CD14-positive monocyte (primary cell): ENCODE results near the gene PDE6B. TPM values are rescaled to one million over a fixed set of nuclear protein-coding genes. Genes with fewer than 3 reads are reported as not detected.

Source experiments
- DNase-seq, 3 donors: peaks; one replicate each; pipeline ENCODE4 v3.0.0-alpha.2; 2011 to 2022
- H2AFZ ChIP-seq: 2 replicates; pipeline ENCODE4 v1.6.0; 2012; ENCODE audit warnings: mild to moderate bottlenecking, low read depth, low read length, inconsistent platforms; ENCODE audit not compliant: insufficient read depth, poor library complexity, severe bottlenecking
- H3K27ac ChIP-seq, 2 donors: 1 replicate in 1 of 2; 2 replicates in 1 of 2; pipeline ENCODE4 v1.5.1; 2012 to 2013; ENCODE audit warnings: low read length in 2 of 2, control low read depth in 1 of 2, inconsistent platforms in 1 of 2, low read depth in 1 of 2, mild to moderate bottlenecking in 1 of 2
- H3K27me3 ChIP-seq, 2 donors: one replicate each; pipeline versions ENCODE4 v1.6.0 to v1.6.1; 2011 to 2013; ENCODE audit warnings: low read length in 2 of 2; ENCODE audit not compliant: control insufficient read depth in 2 of 2, insufficient read depth in 2 of 2
- H3K36me3 ChIP-seq, 2 donors: replicated peaks in 1 of 2; 1 replicate in 1 of 2; 2 replicates in 1 of 2; pipeline versions ENCODE4 v1.5.1 to v1.6.1; 2012 to 2013; ENCODE audit warnings: low read length in 2 of 2, control low read depth in 1 of 2, inconsistent platforms in 1 of 2, mild to moderate bottlenecking in 1 of 2; ENCODE audit not compliant: insufficient read depth in 2 of 2, control insufficient read depth in 1 of 2
- H3K4me1 ChIP-seq, 2 donors: 1 replicate in 1 of 2; 2 replicates in 1 of 2; pipeline versions ENCODE4 v1.5.1 to v1.6.1; 2012 to 2013; ENCODE audit warnings: low read length in 2 of 2, control low read depth in 1 of 2, inconsistent platforms in 1 of 2, mild to moderate bottlenecking in 1 of 2, moderate library complexity in 1 of 2; ENCODE audit not compliant: insufficient read depth in 2 of 2, control insufficient read depth in 1 of 2
- H3K4me2 ChIP-seq: replicated peaks from 2 replicates; pipeline ENCODE3; 2012; ENCODE audit warnings: low read length, moderate library complexity, mild to moderate bottlenecking; ENCODE audit not compliant: poor library complexity, severe bottlenecking; ENCODE audit errors: extremely low read depth
- H3K4me3 ChIP-seq, 3 experiments: fragments of 200-600 bp in 1 of 3; sonication (generic) in 1 of 3; replicated peaks in 1 of 3; 1 replicate in 2 of 3; 2 replicates in 1 of 3; pipeline ENCODE4 v1.5.1; 2011 to 2013; ENCODE audit warnings: low read length in 3 of 3, mild to moderate bottlenecking in 3 of 3, control low read depth in 2 of 3, low read depth in 2 of 3, inconsistent platforms in 1 of 3, moderate library complexity in 1 of 3
- H3K79me2 ChIP-seq: 2 replicates; pipeline ENCODE4 v1.6.0; 2012; ENCODE audit warnings: mild to moderate bottlenecking, control low read depth, inconsistent platforms, low read length, moderate library complexity; ENCODE audit not compliant: insufficient read depth
- H3K9ac ChIP-seq: 2 replicates; pipeline ENCODE4 v1.6.0; 2017; ENCODE audit warnings: low read length, mild to moderate bottlenecking; ENCODE audit not compliant: insufficient read depth, poor library complexity, severe bottlenecking
- H3K9me3 ChIP-seq, 2 donors: replicated peaks in 1 of 2; 1 replicate in 1 of 2; 2 replicates in 1 of 2; pipeline versions ENCODE4 v1.5.1 to v1.6.1; 2012 to 2013; ENCODE audit warnings: low read length in 2 of 2, control low read depth in 1 of 2; ENCODE audit not compliant: control insufficient read depth in 1 of 2, insufficient read depth in 1 of 2
- H4K20me1 ChIP-seq: 2 replicates; pipeline ENCODE4 v1.6.0; 2012; ENCODE audit warnings: mild to moderate bottlenecking, low read length, control low read depth, moderate library complexity; ENCODE audit not compliant: insufficient read depth
- H3K27ac Mint-ChIP-seq, 7 donors: one replicate each; pipeline ENCODE4 v1.8.0; 2020; ENCODE audit warnings: mild to moderate bottlenecking in 7 of 7, mixed read lengths in 7 of 7, moderate library complexity in 6 of 7, inconsistent platforms in 2 of 7
- H3K27me3 Mint-ChIP-seq, 3 donors: one replicate each; pipeline ENCODE4 v1.8.0; 2021 to 2022; ENCODE audit warnings: low read depth in 3 of 3, mild to moderate bottlenecking in 3 of 3, mixed read lengths in 3 of 3, moderate library complexity in 3 of 3, inconsistent platforms in 1 of 3
- H3K36me3 Mint-ChIP-seq, 2 donors: one replicate each; pipeline ENCODE4 v1.8.0; 2020; ENCODE audit warnings: mixed read lengths in 2 of 2, inconsistent platforms in 1 of 2, mild to moderate bottlenecking in 1 of 2
- H3K4me1 Mint-ChIP-seq: one replicate; pipeline ENCODE4 v1.8.0; 2020; ENCODE audit warnings: mild to moderate bottlenecking, mixed read lengths
- H3K4me3 Mint-ChIP-seq, 2 donors: one replicate each; pipeline ENCODE4 v1.8.0; 2020; ENCODE audit warnings: mild to moderate bottlenecking in 2 of 2, mixed read lengths in 2 of 2, moderate library complexity in 1 of 2
- H3K9me3 Mint-ChIP-seq, 7 donors: one replicate each; pipeline ENCODE4 v1.8.0; 2020 to 2022; ENCODE audit warnings: mixed read lengths in 7 of 7, mild to moderate bottlenecking in 6 of 7, moderate library complexity in 6 of 7, inconsistent platforms in 2 of 7
- WGBS: methylation state at CpG from one replicate; pipeline ENCODE4 v1.1.5; 2013; ENCODE audit warnings: missing lambda C conversion rate; ENCODE audit not compliant: insufficient coverage; 5-methylcytosine and 5-hydroxymethylcytosine counted together
- intact Hi-C, 2 donors: fragments of 100-400 bp; cut with micrococcal nuclease; formaldehyde crosslinking; loops; one replicate each; pipeline versions ENCODE4 v1.15.0 to v1.15.1; 2023
- polyA plus RNA-seq, 3 donors: library from polyadenylated mRNA; depleted of rRNA in 1 of 3; unstranded in 2 of 3; stranded (reverse) in 1 of 3; fragments of 300-500 nt in 2 of 3; fragments of >200 nt in 1 of 3; fragmentation: Illumina TruSeq in 2 of 3; gene quantifications; 1 replicate in 2 of 3; 2 replicates in 1 of 3; pipeline ENCODE4 v1.2.3, GENCODE V29; 2012 to 2021
- TF ChIP-seq, protein P1 (sequence below): fragments of 200-600 bp; IDR thresholded peaks from one replicate; pipeline ENCODE4 v1.8.0; 2022; ENCODE audit warnings: antibody characterized with exemption, mild to moderate bottlenecking

PDE6B gene
- polyA plus RNA-seq, 3 donors = 3.7 to 6.3 (median 4.6) TPM

GRCh38 chr4:687971-688853 lies 62.8 kb downstream of the PDE6B start:
- H3K36me3 Mint-ChIP-seq = peaks cover 12 to 15% of the 10 kb centered on the region in 2 donors
- H3K27ac Mint-ChIP-seq = peak overlapping the region; percentile 98 to 100 (median 100)
- H3K27ac ChIP-seq = peak overlapping the region; percentile 99
- peaks cover 4 to 18% of the 10 kb centered on the region in 2 donors for H3K36me3 ChIP-seq
- H4K20me1 ChIP-seq = peaks cover 26% of the 10 kb centered on the region
- H3K27me3 ChIP-seq = no peaks in the 10 kb centered on the region
- H2AFZ ChIP-seq = peak overlapping the region; percentile 97
- H3K9me3 ChIP-seq = no peaks in the 10 kb centered on the region
- H3K4me3 ChIP-seq = peak overlapping the region; percentile 54 to 82 (median 73)
- peak overlapping the region; percentile 87 for H3K9ac ChIP-seq
- peak overlapping the region; percentile 86 for H3K4me2 ChIP-seq
- peaks cover 45% of the 10 kb centered on the region for H3K4me1 Mint-ChIP-seq
- H3K27me3 Mint-ChIP-seq = peaks cover 0 to 10% (median 3%) of the 10 kb centered on the region in 3 donors
- peaks cover 0 to 2% (median 0%) of the 10 kb centered on the region in 7 donors for H3K9me3 Mint-ChIP-seq
- intact Hi-C loops = loop anchor here in 1 of 2 donors (2.0 to 10.0 kb wide), 3 partner anchors 17 to 894 kb away; partner anchors contain the start of genes PCGF3 and ZNF141
- H3K79me2 ChIP-seq = peaks cover 35% of the 10 kb centered on the region
- WGBS = 67% methylated on average over 16 of the region's 26 CpGs
- TF ChIP-seq, protein P1, sequence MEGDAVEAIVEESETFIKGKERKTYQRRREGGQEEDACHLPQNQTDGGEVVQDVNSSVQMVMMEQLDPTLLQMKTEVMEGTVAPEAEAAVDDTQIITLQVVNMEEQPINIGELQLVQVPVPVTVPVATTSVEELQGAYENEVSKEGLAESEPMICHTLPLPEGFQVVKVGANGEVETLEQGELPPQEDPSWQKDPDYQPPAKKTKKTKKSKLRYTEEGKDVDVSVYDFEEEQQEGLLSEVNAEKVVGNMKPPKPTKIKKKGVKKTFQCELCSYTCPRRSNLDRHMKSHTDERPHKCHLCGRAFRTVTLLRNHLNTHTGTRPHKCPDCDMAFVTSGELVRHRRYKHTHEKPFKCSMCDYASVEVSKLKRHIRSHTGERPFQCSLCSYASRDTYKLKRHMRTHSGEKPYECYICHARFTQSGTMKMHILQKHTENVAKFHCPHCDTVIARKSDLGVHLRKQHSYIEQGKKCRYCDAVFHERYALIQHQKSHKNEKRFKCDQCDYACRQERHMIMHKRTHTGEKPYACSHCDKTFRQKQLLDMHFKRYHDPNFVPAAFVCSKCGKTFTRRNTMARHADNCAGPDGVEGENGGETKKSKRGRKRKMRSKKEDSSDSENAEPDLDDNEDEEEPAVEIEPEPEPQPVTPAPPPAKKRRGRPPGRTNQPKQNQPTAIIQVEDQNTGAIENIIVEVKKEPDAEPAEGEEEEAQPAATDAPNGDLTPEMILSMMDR = no peak
- peaks cover 50 to 53% of the 10 kb centered on the region in 2 donors for H3K4me1 ChIP-seq
- no peak for DNase-seq
- peak overlapping the region; percentile 80 to 93 for H3K4me3 Mint-ChIP-seq

DNA sequence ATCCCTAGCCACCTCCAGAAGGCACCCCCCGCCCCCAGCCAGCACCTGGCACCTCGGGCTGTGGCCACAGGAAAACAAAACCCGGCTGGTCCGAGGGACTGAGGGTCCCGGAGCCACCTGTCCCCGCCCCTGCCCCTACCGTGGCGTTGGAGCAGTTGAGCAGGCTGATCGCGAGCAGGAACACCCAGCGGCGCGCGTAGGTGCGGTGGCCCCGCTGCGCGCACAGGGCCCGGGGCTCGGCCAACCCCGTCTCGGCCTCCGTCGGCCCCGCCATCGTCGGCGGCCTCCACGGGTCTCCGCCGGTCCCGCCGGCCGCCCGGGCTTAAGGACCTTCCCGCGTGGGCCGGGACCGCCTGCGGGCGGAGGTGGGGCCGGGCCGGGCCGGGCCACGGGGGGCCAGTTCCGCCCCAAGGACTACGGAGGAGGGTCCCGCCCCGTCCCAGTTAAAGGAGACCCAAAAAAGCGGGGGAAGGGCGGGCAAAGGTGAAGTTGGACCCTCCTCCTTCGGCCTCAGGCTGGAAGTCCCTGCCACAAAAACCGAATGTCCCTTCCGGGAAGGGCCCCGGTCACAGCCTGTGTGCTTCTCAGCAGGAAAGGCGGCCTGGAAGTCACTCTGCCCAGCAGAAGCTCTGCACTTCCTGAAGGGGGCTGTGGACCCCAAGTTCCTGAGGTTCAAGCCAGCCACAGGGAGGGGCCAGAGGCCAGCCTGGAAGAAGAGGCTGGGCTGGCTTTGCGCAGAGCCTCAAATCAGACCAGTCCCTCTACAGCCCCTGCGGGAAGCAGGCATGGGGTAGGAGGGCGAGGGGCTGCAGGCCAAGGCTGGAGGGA lies 63.7 kb downstream of the PDE6B start, which contains the start of gene SLC49A3:
Gene SLC49A3 (minus strand): TSS at position 298 of the 828 bp plus-strand sequence. CDS start 24 bp downstream, at position 274.
- Histone ChIP-seq H4K20me1 (peaks cover 18% of the 10 kb centered on the region), H3K27me3 (no peaks in the 10 kb centered on the region), H3K36me3 (peaks cover 4 to 18% of the 10 kb centered on the region in 2 donors), H3K4me1 (peaks cover 44 to 45% of the 10 kb centered on the region in 2 donors), H3K79me2 (peaks cover 35% of the 10 kb centered on the region), H3K27ac (peak within 1 kb of the TSS; percentile 99), H2AFZ (peak within 1 kb of the TSS; percentile 97), H3K9ac (peak within 1 kb of the TSS; percentile 87), H3K9me3 (no peaks in the 10 kb centered on the region), H3K4me3 (peak within 1 kb of the TSS; percentile 54 to 82 (median 73)), H3K4me2 (peak within 1 kb of the TSS; percentile 86)
- H3K36me3 Mint-ChIP-seq = peaks cover 12 to 15% of the 10 kb centered on the region in 2 donors
- TF ChIP-seq, protein P1 = no peak
- H3K27ac Mint-ChIP-seq = peak within 1 kb of the TSS; percentile 98 to 100 (median 100)
- peak in 1 of 3 donors; percentile 30 for DNase-seq
- intact Hi-C loops = loop anchor here in 1 of 2 donors (2.0 to 10.0 kb wide), 3 partner anchors 16 to 893 kb away; partner anchors contain the start of genes PCGF3 and ZNF141
- WGBS = 4% methylated on average over 59 of the region's 59 CpGs
- peaks cover 0 to 3% (median 0%) of the 10 kb centered on the region in 7 donors for H3K9me3 Mint-ChIP-seq
- H3K4me1 Mint-ChIP-seq = peaks cover 38% of the 10 kb centered on the region
- peaks cover 4 to 12% (median 7%) of the 10 kb centered on the region in 3 donors for H3K27me3 Mint-ChIP-seq
- peak within 1 kb of the TSS; percentile 80 to 93 for H3K4me3 Mint-ChIP-seq
